ENCODE data around the gene LRRIQ1. TPM values are rescaled to one million over a fixed set of nuclear protein-coding genes. Genes with fewer than 3 reads are reported as not detected.
A peak's percentile ranks its signal among the peaks of the same experiment; 100 is the strongest.

LRRIQ1 gene
- total and polyA plus RNA-seq, 8 donors: 0.31 to 2.0 (median 0.74) TPM

GRCh38 chr12:85266356-85266755 lies 230.2 kb downstream of the LRRIQ1 start:
- 62 to 74% methylated on average over 4 of the region's 4 CpGs for WGBS, 2 donors
- no peak overlapping the region for H3K4me3 ChIP-seq
- no peaks in the 10 kb centered on the region for H3K4me1 ChIP-seq
- no peak overlapping the region for H3K27ac ChIP-seq
- TF ChIP-seq, protein P1, sequence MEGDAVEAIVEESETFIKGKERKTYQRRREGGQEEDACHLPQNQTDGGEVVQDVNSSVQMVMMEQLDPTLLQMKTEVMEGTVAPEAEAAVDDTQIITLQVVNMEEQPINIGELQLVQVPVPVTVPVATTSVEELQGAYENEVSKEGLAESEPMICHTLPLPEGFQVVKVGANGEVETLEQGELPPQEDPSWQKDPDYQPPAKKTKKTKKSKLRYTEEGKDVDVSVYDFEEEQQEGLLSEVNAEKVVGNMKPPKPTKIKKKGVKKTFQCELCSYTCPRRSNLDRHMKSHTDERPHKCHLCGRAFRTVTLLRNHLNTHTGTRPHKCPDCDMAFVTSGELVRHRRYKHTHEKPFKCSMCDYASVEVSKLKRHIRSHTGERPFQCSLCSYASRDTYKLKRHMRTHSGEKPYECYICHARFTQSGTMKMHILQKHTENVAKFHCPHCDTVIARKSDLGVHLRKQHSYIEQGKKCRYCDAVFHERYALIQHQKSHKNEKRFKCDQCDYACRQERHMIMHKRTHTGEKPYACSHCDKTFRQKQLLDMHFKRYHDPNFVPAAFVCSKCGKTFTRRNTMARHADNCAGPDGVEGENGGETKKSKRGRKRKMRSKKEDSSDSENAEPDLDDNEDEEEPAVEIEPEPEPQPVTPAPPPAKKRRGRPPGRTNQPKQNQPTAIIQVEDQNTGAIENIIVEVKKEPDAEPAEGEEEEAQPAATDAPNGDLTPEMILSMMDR (IDR thresholded peaks at IDR 0.05): no peak
- ATAC-seq (no peak), DNase-seq (no peak), FAIRE-seq (no peak)
- intact Hi-C loops (cut with DNase I): no loop called here
- H3K36me3 ChIP-seq: no peaks in the 10 kb centered on the region
- peaks cover 0 to 28% (median 1%) of the 10 kb centered on the region in 4 donors for H3K27me3 ChIP-seq
- no peaks in the 10 kb centered on the region for H3K9me3 ChIP-seq

GRCh38 chr12:85273381-85274314 lies 237.5 kb downstream of the LRRIQ1 start:
- no peak for FAIRE-seq
- Histone ChIP-seq H3K27me3 (peaks cover 2 to 77% (median 20%) of the 10 kb centered on the region in 4 donors), H3K4me3 (no peak overlapping the region), H3K36me3 (no peaks in the 10 kb centered on the region), H3K9me3 (no peaks in the 10 kb centered on the region), H3K27ac (no peak overlapping the region), H3K4me1 (no peaks in the 10 kb centered on the region)
- peak in 3 of 6 donors; percentile 7 to 50 (median 48) for DNase-seq
- TF ChIP-seq, protein P1 (IDR thresholded peaks at IDR 0.05): no peak
- intact Hi-C loops (cut with DNase I): no loop called here
- 7 to 9% methylated on average over 37 of the region's 37 CpGs for WGBS, 2 donors
- ATAC-seq: no peak

- Histone ChIP-seq H3K27me3 (peaks cover 2 to 77% (median 19%) of the 10 kb centered on the region in 4 donors), H3K4me1 (no peaks in the 10 kb centered on the region), H3K27ac (no peak overlapping the region), H3K9me3 (no peaks in the 10 kb centered on the region), H3K4me3 (no peak overlapping the region), H3K36me3 (no peaks in the 10 kb centered on the region)
- FAIRE-seq (no peak), ATAC-seq (no peak), DNase-seq (no peak)
- TF ChIP-seq, protein P1 (IDR thresholded peaks at IDR 0.05): no peak
- 15 to 16% methylated on average over 8 of the region's 8 CpGs for WGBS, 2 donors
- intact Hi-C loops (cut with DNase I): no loop called here
Measured at GRCh38 chr12:85274315-85274651, 238.1 kb downstream of the LRRIQ1 start.

- TF ChIP-seq, protein P1 (IDR thresholded peaks at IDR 0.05): no peak
- H3K4me1 ChIP-seq: peaks cover 0 to 4% (median 0%) of the 10 kb centered on the region in 3 donors
- peaks cover 2 to 80% (median 18%) of the 10 kb centered on the region in 4 donors for H3K27me3 ChIP-seq
- H3K4me3 ChIP-seq: no peak overlapping the region
- no peak overlapping the region for H3K27ac ChIP-seq
- ATAC-seq (no peak), FAIRE-seq (no peak), DNase-seq (no peak)
- WGBS, 2 donors: 7 to 18% methylated on average over 2 of the region's 2 CpGs
- intact Hi-C loops (cut with DNase I): no loop called here
- H3K9me3 ChIP-seq: no peaks in the 10 kb centered on the region
- H3K36me3 ChIP-seq: no peaks in the 10 kb centered on the region
Measured at GRCh38 chr12:85275374-85275773, 239.2 kb downstream of the LRRIQ1 start.

GRCh38 chr12:85277191-85277590 lies 241.0 kb downstream of the LRRIQ1 start:
- Histone ChIP-seq H3K9me3 (no peaks in the 10 kb centered on the region), H3K4me3 (no peak overlapping the region), H3K4me1 (peaks cover 0 to 4% (median 0%) of the 10 kb centered on the region in 3 donors), H3K27me3 (peaks cover 10 to 82% (median 29%) of the 10 kb centered on the region in 4 donors), H3K36me3 (no peaks in the 10 kb centered on the region), H3K27ac (no peak overlapping the region)
- no peak for FAIRE-seq
- intact Hi-C loops (cut with DNase I): no loop called here
- 11 to 13% methylated on average over 3 of the region's 3 CpGs for WGBS, 2 donors
- TF ChIP-seq, protein P1 (IDR thresholded peaks at IDR 0.05): no peak
- DNase-seq: no peak
- no peak for ATAC-seq

Measured in pancreas (tissue), 10 donors.